Stimulated activated CD4-positive, alpha-beta T cell treated with anti-CD3 and anti-CD28 coated beads, Interleukin-12 subunit alpha, Interleukin-12 subunit beta, amount 100 ng/mL, for 4 hours (primary cell): Measurements from ENCODE around the gene SCN10A.

Source experiments
- DNase-seq: peaks from one replicate; pipeline ENCODE4 v3.0.0-alpha.2; 2020

Gene SCN10A

DNA sequence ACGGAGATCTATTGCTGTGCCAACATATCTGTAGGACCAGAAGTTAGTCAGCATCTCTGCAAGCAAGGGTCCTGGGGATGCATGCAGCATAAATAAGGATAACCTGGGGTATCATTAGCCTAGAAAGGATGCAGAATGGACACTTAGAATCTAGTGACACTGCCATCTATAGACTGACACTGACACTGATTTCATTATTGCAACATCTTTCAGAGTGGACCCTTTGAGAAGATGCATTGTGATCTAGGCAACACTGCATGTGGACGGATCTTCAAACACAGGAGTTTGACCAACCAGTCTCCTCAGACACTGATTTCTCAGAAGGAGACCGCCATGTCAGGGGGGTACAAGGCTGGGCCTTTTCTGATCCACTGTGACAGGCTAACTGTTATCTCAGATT is 52.4 kb downstream of the SCN10A start:
- DNase-seq, result no peak

GRCh38 chr3:38758557-38758956 is 57.5 kb downstream of the SCN10A start:
- DNase-seq, result no peak

DNA sequence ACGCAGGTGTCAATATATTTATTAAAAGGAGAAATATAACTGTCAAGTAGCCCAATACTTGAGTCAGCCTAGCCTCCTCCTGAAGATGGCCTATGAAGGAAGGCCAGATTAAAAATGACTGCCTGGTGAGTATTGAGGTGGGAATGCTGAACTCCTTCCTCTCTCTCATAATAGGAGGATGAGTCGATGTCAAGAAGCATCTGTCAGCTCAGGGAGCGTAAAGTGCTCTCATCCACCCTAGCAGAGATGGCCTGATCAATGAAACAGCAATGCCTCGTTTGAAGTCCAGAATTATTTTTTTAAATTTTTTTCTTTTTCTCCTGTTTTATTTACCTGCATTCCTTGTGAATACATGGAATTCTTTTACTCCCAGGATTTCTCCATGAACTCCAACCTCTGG is 58.3 kb downstream of the SCN10A start:
- no peak for DNase-seq

- no peak for DNase-seq
Observed at GRCh38 chr3:38756892-38757291, 59.1 kb downstream of the SCN10A start.

DNA sequence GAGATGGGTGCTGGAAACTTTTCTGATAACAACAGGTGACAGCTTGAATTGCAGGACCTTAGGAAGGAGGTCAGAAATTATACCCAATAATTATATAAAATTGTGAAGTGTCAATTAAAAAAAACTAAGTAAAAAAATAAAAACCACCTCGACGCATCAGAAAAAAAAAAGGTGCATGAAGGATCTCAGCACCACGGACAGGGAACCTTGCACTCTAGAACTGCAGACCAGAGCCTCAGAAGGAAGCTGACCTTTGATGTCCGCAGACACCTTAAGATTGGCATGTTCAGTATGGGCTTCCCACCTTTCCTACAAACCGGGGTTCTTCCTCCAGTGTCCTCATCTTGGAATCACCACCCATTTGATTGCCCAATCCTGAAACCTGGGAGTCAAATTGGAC is 60.9 kb downstream of the SCN10A start:
- DNase-seq, result no peak

DNA sequence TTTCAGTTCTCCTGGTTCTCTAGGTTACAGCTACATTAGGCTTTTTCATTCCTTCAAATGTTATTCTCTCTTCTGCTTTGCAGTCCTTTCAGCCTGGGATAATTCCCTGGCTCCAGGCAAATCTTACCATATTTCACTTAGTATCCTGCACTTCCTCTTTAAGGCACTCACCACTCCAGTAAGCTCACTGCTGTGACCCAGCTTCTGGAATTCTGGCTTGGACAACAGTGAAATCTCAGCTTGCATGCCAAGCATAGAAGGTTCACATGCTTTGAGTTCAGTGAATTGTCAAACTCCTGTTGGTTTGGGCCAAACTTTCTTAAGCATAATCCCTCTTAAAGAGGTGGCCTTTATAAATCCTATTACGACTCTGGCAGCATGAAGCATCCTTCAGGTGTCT is 69.4 kb downstream of the SCN10A start:
- no peak for DNase-seq

- DNase-seq, result no peak
Observed at GRCh38 chr3:38743043-38743442, 73.0 kb downstream of the SCN10A start.

GRCh38 chr3:38742550-38742949 is 73.5 kb downstream of the SCN10A start:
- no peak for DNase-seq

GRCh38 chr3:38740537-38740936 is 75.5 kb downstream of the SCN10A start:
- DNase-seq, result no peak

- DNase-seq, result no peak
Observed at GRCh38 chr3:38739931-38740330, 76.1 kb downstream of the SCN10A start.

- DNase-seq, result no peak
Observed at GRCh38 chr3:38739396-38739689, 76.7 kb downstream of the SCN10A start.

GRCh38 chr3:38738630-38739395 is 77.2 kb downstream of the SCN10A start:
- no peak for DNase-seq

DNA sequence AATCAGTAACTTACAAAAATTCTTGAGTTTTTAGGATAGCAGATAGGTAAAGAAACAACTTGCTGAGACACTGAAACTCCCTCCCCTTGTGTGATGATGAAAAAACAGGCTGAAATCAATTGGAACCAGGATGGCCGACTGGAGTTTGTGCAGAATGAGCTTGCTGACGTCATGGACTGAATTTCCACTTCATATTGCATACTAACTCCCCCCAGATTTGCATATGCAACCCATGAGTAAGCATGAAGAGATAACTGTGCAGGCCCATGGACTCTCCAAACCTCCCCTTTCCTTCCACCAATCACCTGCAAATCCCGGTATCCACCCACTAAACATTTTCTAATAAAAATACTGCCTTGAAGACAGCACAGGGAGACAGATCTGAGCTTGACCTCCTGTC is 84.5 kb downstream of the SCN10A start:
- no peak for DNase-seq

DNA sequence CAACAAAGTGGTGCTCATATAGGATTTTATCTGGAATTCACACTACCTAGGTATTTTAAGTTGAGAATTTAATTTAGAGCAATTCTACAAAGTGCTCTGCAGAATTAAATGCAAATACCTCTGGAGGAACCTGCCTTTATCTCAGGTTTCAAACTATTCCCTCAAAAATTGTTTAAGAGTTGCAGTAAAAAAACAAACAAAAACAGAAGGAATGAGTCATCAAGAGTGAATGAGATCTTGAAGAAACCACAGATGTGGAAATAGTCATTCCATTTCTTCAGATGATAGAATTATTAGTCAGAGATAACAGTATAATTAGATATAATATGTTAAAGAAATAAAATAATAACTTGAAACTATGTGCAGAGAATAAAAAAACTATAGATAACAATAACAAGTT is 85.7 kb downstream of the SCN10A start:
- no peak for DNase-seq

GRCh38 chr3:38728008-38728407 is 88.0 kb downstream of the SCN10A start:
- DNase-seq, result no peak

GRCh38 chr3:38726751-38727150 is 89.3 kb downstream of the SCN10A start:
- no peak for DNase-seq

- DNase-seq, result no peak
Observed at GRCh38 chr3:38725726-38726419, 90.1 kb downstream of the SCN10A start.

- DNase-seq, result no peak
Observed at GRCh38 chr3:38724392-38724736, 91.7 kb downstream of the SCN10A start.

DNA sequence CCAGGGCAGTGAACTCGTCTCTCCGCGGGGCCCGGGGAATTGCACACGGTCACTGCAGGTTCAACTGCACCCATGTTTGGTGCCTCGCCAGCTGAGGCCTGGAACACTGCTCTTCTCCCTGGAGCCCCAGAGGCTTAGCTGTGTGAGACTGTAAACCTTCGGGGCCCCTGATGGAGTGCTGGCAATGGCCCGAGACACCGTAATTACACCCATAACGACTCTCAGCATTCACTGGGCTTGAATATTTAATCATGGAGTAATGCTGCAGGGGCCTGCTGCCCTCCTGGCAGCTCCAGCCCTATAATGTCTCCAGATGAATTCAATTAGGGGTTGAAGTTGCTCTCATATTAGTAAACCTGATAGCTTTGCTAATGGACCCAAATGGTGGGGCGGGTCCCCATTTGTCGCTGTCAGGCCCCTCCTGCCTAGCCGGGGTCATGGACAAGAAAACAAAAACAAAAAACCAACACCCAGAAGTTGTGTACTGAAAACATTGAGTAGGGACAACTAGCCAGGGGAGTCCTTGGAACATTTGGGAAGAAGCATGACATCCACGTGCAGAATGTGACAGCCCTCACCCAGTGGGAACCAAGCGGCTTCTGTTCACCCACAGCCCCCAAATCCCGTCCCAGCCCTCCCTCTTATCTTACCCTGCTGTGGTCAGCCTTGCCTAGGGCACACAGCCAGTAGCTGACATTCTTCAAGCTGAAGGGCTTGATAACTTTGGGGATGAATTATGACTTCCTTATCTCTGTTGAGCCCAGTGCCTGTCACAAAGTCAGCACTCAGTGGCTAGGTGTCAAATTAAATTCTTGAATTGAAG is 92.2 kb downstream of the SCN10A start:
- no peak for DNase-seq

DNA sequence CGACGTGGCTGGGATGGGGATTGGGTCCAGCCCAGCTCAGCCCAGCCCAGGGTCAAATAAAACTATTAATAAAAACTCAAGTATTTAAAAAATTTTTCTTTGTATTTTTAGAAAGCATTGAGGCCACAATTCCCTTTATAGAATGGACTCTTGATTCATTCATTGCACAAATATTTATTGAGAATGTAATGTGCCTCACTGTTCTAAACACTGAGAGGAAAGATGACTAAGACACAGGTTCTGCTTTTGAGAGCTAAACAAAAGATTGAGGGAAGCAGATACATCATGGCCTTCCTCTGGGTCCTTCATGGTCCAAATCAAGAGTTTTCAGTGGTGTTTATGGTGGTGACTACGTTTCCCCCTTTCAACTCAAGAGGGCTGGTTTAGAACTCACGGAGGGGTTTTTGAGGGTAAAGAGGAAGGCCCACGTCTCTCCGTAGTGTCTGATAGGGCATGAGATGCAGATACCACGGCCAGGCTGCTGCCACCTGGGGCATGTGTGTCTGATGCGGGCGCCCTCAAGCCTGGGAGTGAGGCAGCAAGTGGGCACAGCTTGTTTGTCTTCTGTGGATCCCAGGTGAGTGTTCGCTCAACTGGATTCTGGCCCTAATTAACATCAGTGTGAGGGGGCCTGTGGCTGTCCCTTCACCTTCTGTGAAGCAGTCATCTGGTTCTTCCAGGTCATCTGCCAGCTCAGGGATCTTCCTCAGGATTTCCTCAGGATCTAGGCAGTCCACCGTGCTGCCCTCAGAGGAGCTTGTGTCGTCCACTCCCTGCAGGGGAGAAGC is 93.0 kb downstream of the SCN10A start:
- DNase-seq, result no peak

DNA sequence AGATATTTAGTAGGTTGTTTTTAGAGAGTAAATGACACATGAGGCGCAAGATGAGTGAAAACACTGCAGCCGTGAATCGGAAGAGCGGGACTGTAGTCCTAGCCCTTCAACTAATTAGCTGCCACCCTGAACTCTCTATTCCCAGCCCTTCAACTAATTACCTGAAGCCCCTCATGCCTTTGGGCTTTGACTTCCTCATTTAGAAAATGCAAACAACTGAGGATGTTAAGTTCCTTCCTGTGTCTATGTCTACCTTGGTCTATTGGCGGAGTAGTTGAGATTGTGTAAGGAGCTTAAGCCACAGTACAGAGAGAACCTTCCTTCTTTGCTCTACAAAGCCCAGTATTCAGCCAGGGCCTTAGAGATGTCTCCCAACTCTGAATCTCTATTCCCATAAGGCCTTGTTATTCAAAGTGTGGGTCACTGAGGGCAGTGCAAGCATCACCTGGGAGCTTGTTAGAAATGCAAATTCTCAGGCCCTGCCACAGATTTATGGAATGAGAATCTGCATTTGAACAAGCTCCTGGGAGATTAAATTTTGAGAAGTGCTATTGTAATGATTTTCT is 94.7 kb downstream of the SCN10A start:
- DNase-seq, result no peak

GRCh38 chr3:38720465-38720864 is 95.6 kb downstream of the SCN10A start:
- DNase-seq, result no peak
